ENCODE results near the gene KCNV2.

KCNV2 gene

GRCh38 chr9:2679011-2679410 lies 38.3 kb upstream of the KCNV2 start:
- no peak for DNase-seq (ENCODE audit: insufficient read length, low spot score)
- FAIRE-seq: no peak
- no peak for TF ChIP-seq CTCF (IDR thresholded peaks at IDR 0.05; ENCODE audit: insufficient read depth, missing control alignments)

- DNase-seq (ENCODE audit: insufficient read length, low spot score): peak; percentile 51
Measured at GRCh38 chr9:2681981-2682380, 35.3 kb upstream of the KCNV2 start.

GRCh38 chr9:2686911-2687310 lies 30.4 kb upstream of the KCNV2 start:
- no peak for TF ChIP-seq CTCF (IDR thresholded peaks at IDR 0.05; ENCODE audit: insufficient read depth, missing control alignments)
- FAIRE-seq: no peak
- DNase-seq (ENCODE audit: insufficient read length, low spot score): no peak

More at GRCh38 chr9:2681981-2682380, 35.3 kb upstream of the KCNV2 start:
- TF ChIP-seq CTCF (IDR thresholded peaks at IDR 0.05; ENCODE audit: insufficient read depth, missing control alignments): no peak
- peak; percentile 98 for FAIRE-seq

- no peak for TF ChIP-seq CTCF (IDR thresholded peaks at IDR 0.05; ENCODE audit: insufficient read depth, missing control alignments)
- no peak for FAIRE-seq
- DNase-seq (ENCODE audit: insufficient read length, low spot score): no peak
Measured at GRCh38 chr9:2688636-2689035, 28.7 kb upstream of the KCNV2 start.

- no peak for DNase-seq (ENCODE audit: insufficient read length, low spot score)
- no peak for TF ChIP-seq CTCF (IDR thresholded peaks at IDR 0.05; ENCODE audit: insufficient read depth, missing control alignments)
- FAIRE-seq: no peak
Measured at GRCh38 chr9:2691212-2691611, 26.1 kb upstream of the KCNV2 start.

GRCh38 chr9:2691626-2692025 lies 25.7 kb upstream of the KCNV2 start:
- TF ChIP-seq CTCF (IDR thresholded peaks at IDR 0.05; ENCODE audit: insufficient read depth, missing control alignments): no peak
- no peak for FAIRE-seq
- DNase-seq (ENCODE audit: insufficient read length, low spot score): no peak

- DNase-seq (ENCODE audit: insufficient read length, low spot score) (no peak), FAIRE-seq (no peak)
- TF ChIP-seq CTCF (IDR thresholded peaks at IDR 0.05; ENCODE audit: insufficient read depth, missing control alignments): no peak
Measured at GRCh38 chr9:2693056-2693455, 24.3 kb upstream of the KCNV2 start.
